ENCODE results near the gene PANK1.

DNA sequence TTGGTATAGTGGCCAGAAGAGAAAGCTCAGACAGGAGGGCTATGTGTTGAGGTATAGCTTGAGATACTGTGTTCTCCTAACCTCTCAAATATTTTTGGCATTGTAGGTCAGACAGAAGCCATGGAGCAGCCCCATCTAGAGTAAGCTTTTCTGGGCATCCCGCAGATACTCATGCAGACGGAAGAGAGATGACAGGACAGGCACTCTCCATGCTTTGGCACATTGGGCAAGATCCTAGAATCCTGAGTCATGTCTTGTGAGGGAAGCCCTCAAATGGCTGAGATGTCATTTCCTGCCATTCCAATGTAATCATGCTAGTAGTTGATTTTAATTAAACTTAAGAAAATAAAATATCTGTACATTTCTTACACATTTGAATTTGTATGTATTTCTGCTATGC, 39.6 kb upstream of the PANK1 start:
- TF ChIP-seq, protein P1, sequence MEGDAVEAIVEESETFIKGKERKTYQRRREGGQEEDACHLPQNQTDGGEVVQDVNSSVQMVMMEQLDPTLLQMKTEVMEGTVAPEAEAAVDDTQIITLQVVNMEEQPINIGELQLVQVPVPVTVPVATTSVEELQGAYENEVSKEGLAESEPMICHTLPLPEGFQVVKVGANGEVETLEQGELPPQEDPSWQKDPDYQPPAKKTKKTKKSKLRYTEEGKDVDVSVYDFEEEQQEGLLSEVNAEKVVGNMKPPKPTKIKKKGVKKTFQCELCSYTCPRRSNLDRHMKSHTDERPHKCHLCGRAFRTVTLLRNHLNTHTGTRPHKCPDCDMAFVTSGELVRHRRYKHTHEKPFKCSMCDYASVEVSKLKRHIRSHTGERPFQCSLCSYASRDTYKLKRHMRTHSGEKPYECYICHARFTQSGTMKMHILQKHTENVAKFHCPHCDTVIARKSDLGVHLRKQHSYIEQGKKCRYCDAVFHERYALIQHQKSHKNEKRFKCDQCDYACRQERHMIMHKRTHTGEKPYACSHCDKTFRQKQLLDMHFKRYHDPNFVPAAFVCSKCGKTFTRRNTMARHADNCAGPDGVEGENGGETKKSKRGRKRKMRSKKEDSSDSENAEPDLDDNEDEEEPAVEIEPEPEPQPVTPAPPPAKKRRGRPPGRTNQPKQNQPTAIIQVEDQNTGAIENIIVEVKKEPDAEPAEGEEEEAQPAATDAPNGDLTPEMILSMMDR (IDR thresholded peaks at IDR 0.05 in 4 of 5, conservative IDR thresholded peaks at IDR 0.05 in 1 of 5): no peak
- no peak for TF ChIP-seq POLR2A (IDR thresholded peaks at IDR 0.05)

All from gastrocnemius medialis (tissue), 4 donors.